ENCODE measurements around the gene C11orf71.

DNA sequence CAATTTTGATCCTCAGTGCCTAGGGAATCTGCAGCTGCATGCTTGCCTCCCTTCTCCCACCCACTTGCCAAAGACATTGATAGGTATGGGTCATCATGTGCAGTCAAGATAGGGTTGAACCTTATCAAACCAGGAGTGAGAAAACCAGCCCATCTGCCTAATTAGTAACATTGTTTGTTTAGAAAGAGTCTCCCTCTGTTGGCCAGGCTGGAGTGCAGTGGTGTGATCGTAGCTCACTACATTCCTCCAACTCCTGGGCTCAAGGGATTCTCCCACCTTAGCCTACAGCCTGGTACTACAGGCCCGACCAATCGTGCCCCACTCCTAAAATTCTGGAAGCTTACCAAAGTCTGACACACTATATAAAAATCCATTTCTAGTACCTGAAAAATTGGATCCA is 4.6 kb downstream of the C11orf71 start:
- no peak for TF ChIP-seq POLR2A (IDR thresholded peaks at IDR 0.05)
- TF ChIP-seq, protein P1, sequence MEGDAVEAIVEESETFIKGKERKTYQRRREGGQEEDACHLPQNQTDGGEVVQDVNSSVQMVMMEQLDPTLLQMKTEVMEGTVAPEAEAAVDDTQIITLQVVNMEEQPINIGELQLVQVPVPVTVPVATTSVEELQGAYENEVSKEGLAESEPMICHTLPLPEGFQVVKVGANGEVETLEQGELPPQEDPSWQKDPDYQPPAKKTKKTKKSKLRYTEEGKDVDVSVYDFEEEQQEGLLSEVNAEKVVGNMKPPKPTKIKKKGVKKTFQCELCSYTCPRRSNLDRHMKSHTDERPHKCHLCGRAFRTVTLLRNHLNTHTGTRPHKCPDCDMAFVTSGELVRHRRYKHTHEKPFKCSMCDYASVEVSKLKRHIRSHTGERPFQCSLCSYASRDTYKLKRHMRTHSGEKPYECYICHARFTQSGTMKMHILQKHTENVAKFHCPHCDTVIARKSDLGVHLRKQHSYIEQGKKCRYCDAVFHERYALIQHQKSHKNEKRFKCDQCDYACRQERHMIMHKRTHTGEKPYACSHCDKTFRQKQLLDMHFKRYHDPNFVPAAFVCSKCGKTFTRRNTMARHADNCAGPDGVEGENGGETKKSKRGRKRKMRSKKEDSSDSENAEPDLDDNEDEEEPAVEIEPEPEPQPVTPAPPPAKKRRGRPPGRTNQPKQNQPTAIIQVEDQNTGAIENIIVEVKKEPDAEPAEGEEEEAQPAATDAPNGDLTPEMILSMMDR (IDR thresholded peaks at IDR 0.05): peak in 3 of 6 experiments; percentile 5 to 45 (median 28)

Measured in esophagus squamous epithelium (tissue), 4 donors.